Esophagus muscularis mucosa (tissue), 4 donors: Measurements from ENCODE around the gene PHLDB1. TPM values are rescaled to one million over a fixed set of nuclear protein-coding genes. Genes with fewer than 3 reads are reported as not detected.

Experiments
- DNase-seq: peaks from one replicate; pipeline ENCODE4 v3.0.0-alpha.2; 2017; ENCODE audit errors: extremely low spot score
- H3K27ac ChIP-seq, 4 donors: fragments of 200-600 bp; sonication (generic); replicated peaks in 1 of 4; 1 replicate in 3 of 4; 2 replicates in 1 of 4; pipeline ENCODE4 v1.5.1; 2016 to 2019; ENCODE audit warnings: mild to moderate bottlenecking in 1 of 4
- H3K27me3 ChIP-seq, 4 donors: fragments of 200-600 bp; sonication (generic); one replicate each; pipeline versions ENCODE4 v1.5.1 to v1.6.0; 2016 to 2019
- H3K36me3 ChIP-seq, 4 donors: fragments of 200-600 bp; sonication (generic); one replicate each; pipeline ENCODE4 v1.5.1; 2016 to 2019
- H3K4me1 ChIP-seq, 4 donors: fragments of 200-600 bp; sonication (generic); one replicate each; pipeline ENCODE4 v1.5.1; 2016 to 2019
- H3K4me3 ChIP-seq, 4 donors: fragments of 200-600 bp; sonication (generic); 1 replicate in 2 of 4; 2 replicates in 2 of 4; pipeline ENCODE4 v1.5.1; 2016 to 2019; ENCODE audit warnings: mild to moderate bottlenecking in 4 of 4, moderate library complexity in 1 of 4
- H3K9me3 ChIP-seq, 4 donors: fragments of 200-600 bp; sonication (generic); 1 replicate in 3 of 4; 2 replicates in 1 of 4; pipeline ENCODE4 v1.5.1; 2016 to 2019
- CTCF ChIP-seq, 3 experiments: fragments of 200-600 bp in 2 of 3; fragments of 450-650 bp in 1 of 3; sonication (generic) in 2 of 3; IDR thresholded peaks; one replicate each; pipeline ENCODE4 v1.5.1; 2017 to 2019; ENCODE audit warnings: antibody characterized with exemption in 3 of 3, mild to moderate bottlenecking in 2 of 3, moderate library complexity in 1 of 3
- EP300 ChIP-seq: sonication (generic); formaldehyde crosslinking; IDR thresholded peaks from one replicate; pipeline ENCODE4 v1.6.1; 2017; ENCODE audit warnings: antibody characterized with exemption
- POLR2A ChIP-seq: fragments of 450-650 bp; IDR thresholded peaks from one replicate; pipeline ENCODE4 v1.6.1; 2017; ENCODE audit warnings: antibody characterized with exemption, moderate library complexity, mild to moderate bottlenecking, low read depth
- POLR2AphosphoS5 ChIP-seq, 2 donors: sonication (generic); formaldehyde crosslinking; IDR thresholded peaks; one replicate each; pipeline ENCODE4 v1.6.1; 2017; ENCODE audit warnings: antibody characterized with exemption in 2 of 2
- WGBS: methylation state at CpG from one replicate; pipeline ENCODE4 v1.1.5; 2018; 5-methylcytosine and 5-hydroxymethylcytosine counted together
- intact Hi-C: fragments of 100-400 bp; cut with DNase I; formaldehyde crosslinking; loops from one replicate; pipeline ENCODE4 v1.15.1; 2023
- total RNA-seq, 4 donors: library from RNA; depleted of rRNA; stranded (reverse); fragments of >200 nt; gene quantifications; one replicate each; pipeline versions ENCODE4 v1.1.0 to v1.2.1, GENCODE V29; 2016

The PHLDB1 gene
- total RNA-seq, 4 donors from 2014 or later, result 62.6 to 92.2 (median 78.9) TPM

DNA sequence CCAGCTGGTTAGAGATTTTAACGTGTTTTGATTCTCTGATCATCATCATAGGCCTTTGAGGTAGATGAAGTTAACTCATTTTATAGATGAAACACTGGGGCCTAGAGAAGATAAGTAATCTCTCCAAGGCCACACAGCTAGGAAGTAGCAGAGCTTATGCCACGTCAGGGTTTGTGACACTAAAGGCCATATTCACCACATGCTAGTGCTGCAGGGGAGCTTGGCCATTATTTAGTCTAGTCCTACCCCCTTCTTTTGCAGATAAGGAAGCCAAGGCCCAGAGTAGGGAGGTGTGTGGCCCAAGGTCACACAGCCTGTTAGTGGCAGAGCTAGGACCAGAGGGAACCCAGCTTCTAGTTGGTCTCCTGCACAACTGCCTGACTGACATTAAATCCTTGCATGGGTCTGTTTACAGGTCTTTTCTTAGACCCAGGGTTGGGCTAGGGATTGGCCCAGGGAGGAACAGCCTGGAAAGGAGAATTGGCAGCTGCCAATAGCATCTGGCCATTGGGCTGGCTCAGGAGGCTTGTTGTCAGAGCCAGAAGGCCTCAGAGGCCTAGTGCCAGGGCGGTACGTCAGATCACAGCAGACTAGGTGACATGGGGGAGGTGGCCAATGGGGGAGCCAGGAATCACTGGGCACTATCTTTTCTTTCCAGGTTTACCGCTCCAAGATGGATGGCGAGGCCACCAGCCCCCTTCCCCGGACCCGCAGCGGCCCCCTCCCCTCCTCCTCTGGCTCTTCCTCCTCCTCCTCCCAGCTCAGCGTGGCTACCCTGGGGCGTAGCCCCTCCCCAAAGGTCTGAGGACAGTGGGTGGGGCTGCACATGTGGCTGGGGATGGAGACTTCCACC is 36.0 kb downstream of the PHLDB1 start:
- H3K36me3 ChIP-seq, result peaks cover 39 to 99% (median 97%) of the 10 kb centered on the region in 4 donors
- peaks cover 15 to 30% (median 23%) of the 10 kb centered on the region in 4 donors for H3K4me1 ChIP-seq
- intact Hi-C loops, result no loop called here
- no peak overlapping the region for H3K4me3 ChIP-seq
- DNase-seq, result no peak
- TF ChIP-seq POLR2A (no peak), EP300 (no peak), CTCF (IDR thresholded peaks at IDR 0.05) (no peak), POLR2AphosphoS5 (IDR thresholded peaks at IDR 0.05) (no peak)
- no peaks in the 10 kb centered on the region for H3K9me3 ChIP-seq
- H3K27me3 ChIP-seq, result no peaks in the 10 kb centered on the region
- 80% methylated on average over 11 of the region's 11 CpGs for WGBS
- H3K27ac ChIP-seq, result no peak overlapping the region

- no peak overlapping the region for H3K27ac ChIP-seq
- WGBS, result 92% methylated on average over 6 of the region's 7 CpGs
- TF ChIP-seq CTCF (IDR thresholded peaks at IDR 0.05) (no peak), POLR2AphosphoS5 (IDR thresholded peaks at IDR 0.05) (no peak), EP300 (no peak)
- no peaks in the 10 kb centered on the region for H3K27me3 ChIP-seq
- peaks cover 15 to 30% (median 23%) of the 10 kb centered on the region in 4 donors for H3K4me1 ChIP-seq
- no peaks in the 10 kb centered on the region for H3K9me3 ChIP-seq
- peaks cover 39 to 99% (median 97%) of the 10 kb centered on the region in 4 donors for H3K36me3 ChIP-seq
- intact Hi-C loops, result no loop called here
- no peak for DNase-seq
- H3K4me3 ChIP-seq, result no peak overlapping the region
These were observed 36.6 kb downstream of the PHLDB1 start for GRCh38 chr11:118643995-118644345.

DNA sequence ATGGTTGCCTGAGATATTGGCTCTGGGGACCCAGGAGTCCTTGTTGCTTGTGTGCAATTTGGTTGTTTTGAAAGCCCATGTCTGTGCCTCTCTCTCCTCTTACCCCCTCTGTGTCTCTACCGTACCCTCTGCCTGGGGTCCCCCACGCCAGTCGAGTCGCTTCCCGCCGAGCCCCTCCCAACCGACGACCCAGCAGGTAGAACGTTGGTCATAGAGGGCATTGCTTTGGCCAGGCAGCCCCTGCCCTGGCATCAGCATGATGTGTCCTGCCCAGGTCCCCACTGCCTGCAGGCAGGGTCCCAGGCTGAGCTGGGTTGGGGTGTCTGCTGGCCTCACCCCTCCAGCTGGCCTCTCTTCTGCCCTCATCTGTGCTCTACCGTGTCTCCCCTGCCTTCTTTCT is 37.1 kb downstream of the PHLDB1 start:
- no peaks in the 10 kb centered on the region for H3K9me3 ChIP-seq
- no peak overlapping the region for H3K4me3 ChIP-seq
- TF ChIP-seq POLR2A (no peak), POLR2AphosphoS5 (IDR thresholded peaks at IDR 0.05) (no peak), EP300 (no peak), CTCF (IDR thresholded peaks at IDR 0.05) (no peak)
- peaks cover 39 to 99% (median 97%) of the 10 kb centered on the region in 4 donors for H3K36me3 ChIP-seq
- H3K27me3 ChIP-seq, result no peaks in the 10 kb centered on the region
- peaks cover 15 to 28% (median 23%) of the 10 kb centered on the region in 4 donors for H3K4me1 ChIP-seq
- no peak for DNase-seq
- H3K27ac ChIP-seq, result no peak overlapping the region
- 93% methylated on average over 9 of the region's 10 CpGs for WGBS
- intact Hi-C loops, result no loop called here

- DNase-seq, result no peak
- Histone ChIP-seq H3K27me3 (no peaks in the 10 kb centered on the region), H3K9me3 (no peaks in the 10 kb centered on the region), H3K27ac (no peak overlapping the region), H3K36me3 (peaks cover 42 to 99% (median 97%) of the 10 kb centered on the region in 4 donors), H3K4me3 (no peak overlapping the region), H3K4me1 (peaks cover 13 to 21% (median 17%) of the 10 kb centered on the region in 4 donors)
- TF ChIP-seq POLR2A, result no peak
- no peak for TF ChIP-seq CTCF (IDR thresholded peaks at IDR 0.05)
- TF ChIP-seq EP300, result no peak
- TF ChIP-seq POLR2AphosphoS5 (IDR thresholded peaks at IDR 0.05), result no peak
- 90% methylated on average over 23 of the region's 24 CpGs for WGBS
- intact Hi-C loops, result no loop called here
These were observed 37.8 kb downstream of the PHLDB1 start for GRCh38 chr11:118645066-118645715.
